COLO829 (cell line): ENCODE measurements around the gene STON2.

Experiments
- DNase-seq: peaks from one replicate; pipeline ENCODE4 v3.0.0; 2012; ENCODE audit warnings: low spot score

Gene STON2

DNA sequence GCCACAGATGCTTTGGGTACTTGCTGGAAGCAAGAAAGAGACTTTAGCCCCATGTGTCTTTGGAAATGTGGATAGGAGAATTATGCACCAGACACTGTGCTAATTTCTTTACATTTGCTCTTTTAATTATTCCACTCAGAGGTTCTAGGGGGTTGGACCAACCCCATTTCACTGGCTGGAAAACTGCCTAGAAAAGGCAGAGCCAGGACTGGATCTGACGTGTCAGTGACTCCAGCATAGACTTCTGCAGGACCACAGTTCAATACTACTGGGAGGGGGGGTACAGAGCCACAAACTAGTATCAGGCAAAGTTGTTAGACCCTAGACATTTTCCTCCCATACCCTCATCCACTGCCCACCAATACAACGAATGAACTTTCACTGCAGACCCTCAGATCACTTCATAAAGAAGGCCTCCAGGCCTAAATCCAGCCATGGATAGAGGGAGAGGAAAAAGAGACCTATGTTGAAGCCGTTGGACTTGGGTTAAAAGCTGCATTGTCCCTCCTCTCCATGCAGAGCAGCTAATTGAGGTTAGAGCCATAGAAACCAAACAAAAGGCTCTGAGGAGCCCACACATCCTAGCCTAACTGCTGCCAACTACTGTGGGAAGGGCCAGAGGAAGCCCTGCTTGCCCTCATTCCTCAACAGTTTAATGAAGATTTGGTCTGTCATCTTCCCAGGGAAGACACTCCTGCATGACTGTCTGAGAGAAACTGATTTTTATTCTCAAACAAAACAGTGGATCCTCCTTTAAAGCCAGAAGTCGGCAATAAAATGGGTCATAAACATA lies 68.7 kb downstream of the STON2 start:
- DNase-seq, result peak; percentile 32

DNA sequence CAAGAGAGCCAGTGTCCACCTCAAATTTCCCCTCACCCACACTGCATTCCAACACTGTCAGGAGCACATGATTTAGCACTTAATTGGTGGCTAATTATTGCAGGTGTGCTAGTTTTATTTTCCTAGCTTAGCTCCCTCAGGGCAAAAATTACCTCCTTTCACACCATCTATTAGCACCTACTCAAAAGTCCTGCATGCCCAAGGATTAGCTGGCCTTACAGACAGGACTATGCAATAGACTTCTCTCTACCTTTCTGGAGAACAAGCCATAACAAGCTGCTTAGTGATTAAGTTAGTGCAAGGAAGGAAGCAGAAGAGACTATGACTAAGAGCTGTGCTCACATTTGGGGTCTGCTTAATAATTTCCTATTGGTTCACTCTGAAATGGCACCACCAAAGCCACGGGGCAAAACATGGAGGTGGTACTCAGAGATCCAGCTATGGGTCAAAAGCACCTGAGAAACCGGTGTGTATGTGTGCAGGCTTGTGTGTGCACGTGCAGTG lies 69.5 kb downstream of the STON2 start:
- DNase-seq, result no peak

GRCh38 chr14:81329640-81330381 lies 70.3 kb downstream of the STON2 start:
- no peak for DNase-seq

DNA sequence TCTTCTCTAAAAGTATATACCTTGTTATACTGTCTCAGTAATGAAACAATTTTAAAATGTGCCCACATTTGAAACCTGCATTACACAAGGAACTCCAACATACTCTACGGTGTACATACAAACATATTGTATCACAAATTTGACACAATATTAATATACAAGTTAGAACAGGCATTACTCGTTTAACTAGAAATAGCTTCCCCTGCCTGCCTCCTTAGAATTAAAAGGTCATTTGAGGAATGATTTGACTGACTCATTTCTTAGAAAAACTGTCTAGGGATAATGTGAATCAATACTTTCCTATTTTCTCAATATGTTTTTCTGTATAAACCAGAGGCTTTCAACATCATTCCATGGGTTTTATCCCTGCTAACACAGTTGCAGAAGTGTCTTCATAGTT lies 73.7 kb downstream of the STON2 start:
- DNase-seq, result no peak

DNA sequence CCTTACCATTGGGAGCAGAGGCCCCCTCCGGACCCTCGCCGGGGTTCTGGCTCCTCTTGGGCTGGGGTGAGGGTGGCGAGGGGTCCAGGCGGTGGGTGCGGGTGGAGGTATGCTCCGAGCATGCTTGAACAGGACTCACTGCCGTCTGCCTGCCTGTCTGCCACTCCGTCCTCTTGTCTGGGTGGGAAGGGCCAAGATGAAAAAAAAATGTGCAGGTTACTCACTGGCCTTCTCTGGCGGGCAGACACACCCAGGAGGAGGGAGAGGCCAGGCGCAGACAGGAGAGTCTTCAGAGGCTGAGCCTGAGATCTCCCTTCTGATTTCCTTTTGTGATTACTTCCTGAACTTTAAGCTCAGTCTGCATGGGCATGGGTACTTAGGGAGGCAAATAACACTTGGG lies 76.1 kb downstream of the STON2 start:
- DNase-seq, result peak; percentile 31

GRCh38 chr14:81323093-81323492 lies 77.0 kb downstream of the STON2 start:
- no peak for DNase-seq

- DNase-seq, result no peak
Measured at GRCh38 chr14:81319946-81320345, 80.2 kb downstream of the STON2 start.

DNA sequence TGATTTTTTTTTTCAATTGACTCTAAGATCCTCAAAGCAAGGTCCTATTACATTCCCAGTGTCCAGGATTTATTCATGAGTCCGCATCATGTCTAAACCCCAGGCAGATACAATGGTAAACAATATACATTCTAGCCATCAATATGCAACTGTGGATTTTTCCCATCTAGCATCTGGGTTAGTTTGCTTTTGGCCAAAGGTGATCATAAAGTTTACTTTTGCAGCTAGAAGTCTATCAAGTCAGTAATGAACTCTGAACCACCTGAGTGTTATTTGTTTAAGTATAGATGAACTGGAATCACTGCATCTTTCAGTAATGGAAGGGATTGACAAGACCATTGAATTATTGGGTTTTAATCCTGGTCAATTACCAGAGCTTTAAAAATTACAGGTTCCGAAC lies 80.8 kb downstream of the STON2 start:
- no peak for DNase-seq

DNA sequence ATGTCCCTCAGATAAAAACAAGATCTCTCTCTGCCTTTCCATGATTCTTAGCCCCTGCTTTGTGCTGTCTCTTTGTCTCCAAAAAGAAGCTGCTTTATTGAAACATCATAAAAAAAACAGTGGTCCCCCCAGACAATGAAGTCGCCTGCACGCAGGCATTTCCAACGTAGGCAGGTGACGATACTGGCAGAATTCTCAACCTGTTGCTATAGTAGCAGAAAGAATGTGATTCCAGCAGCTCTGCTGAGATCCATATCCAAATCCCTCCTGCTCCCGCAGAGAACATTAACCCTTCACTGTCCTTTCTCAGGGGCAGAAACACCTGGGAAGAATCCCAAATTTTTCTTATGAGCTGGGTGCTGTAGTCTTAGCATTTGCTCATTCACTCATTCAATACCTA lies 84.8 kb downstream of the STON2 start:
- DNase-seq, result no peak

DNA sequence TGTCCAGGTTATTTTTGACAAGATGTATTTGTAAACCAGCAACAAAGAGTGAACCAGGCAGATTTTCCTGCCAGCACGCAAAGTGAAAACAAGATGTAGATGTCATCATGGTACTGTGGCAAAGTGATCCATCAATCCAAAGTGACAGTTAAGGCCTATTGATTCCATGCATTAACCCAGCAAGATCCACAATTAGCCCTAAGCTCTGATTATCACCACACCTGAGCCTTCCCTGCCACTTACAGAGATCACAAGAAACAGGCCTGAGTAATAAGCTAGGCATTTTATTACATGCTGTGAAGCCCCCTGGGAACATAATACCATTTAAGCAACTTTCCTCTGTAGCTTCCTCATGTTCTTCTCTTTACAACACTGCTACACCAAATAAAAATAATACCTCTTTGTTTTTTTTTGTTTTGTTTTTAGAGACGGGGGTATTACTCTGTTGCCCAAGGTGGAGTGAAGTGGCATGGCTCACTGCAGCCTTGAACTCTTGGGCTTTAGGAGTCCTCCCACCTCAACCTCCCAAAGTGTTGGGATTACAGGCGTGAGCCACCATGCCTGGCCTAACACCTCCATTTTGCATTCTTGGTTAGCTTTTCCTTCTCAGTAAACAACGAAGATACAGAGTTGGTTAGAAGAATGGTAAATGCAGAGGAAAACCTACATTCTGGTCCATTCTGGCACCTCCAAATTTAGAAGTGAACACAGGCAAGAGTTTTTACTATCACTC lies 85.5 kb downstream of the STON2 start:
- DNase-seq, result no peak

DNA sequence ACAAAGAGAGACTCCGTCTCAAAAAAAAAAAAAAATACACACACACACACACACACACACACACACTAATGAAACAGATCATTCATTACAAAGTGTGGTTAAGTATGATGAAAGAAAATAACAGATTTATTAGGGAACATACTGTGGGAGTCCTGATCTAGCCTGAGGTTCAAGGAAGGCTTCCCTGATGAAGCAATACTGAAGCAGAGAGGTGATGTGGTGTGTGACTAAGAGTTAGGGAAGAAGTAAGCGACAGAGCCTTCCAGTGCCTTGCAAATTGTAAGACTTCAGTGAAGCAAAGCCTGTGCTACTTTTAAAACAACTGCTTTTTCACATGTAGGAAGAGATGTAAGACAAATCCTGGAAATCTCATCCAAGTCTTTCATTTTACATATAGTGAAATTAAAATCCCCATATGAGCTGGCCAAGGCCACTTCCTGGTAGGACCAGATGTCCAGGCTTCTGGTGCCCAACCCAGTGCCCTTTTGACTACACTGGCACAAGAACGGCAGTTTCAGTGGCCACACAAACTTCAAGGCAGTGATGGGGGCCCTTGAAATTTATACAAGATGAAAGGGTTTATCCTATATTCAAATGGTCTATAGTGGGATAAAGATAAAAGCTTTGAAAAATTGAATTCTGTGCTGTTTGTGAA lies 86.2 kb downstream of the STON2 start:
- no peak for DNase-seq

GRCh38 chr14:81313200-81313599 lies 86.9 kb downstream of the STON2 start:
- DNase-seq, result no peak

GRCh38 chr14:81312289-81312876 lies 87.7 kb downstream of the STON2 start:
- no peak for DNase-seq

DNA sequence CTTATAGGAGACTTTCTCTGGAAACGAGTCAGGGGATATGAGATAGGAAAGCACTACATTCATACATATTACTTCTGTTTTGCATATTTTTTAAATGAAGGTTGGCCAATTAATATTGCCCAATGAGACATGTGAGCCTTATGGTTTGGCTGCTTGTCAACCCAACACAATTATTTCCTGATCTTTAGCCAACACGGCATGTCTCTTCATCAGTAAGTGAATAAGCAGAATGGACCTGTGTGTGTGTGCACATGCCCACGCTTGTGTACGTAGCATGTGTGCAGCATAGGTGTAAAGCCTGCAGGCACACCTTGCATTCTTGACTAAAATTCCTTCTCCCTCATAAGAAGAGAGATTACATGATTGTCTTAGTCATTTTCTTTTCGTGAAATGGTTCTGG lies 88.3 kb downstream of the STON2 start:
- DNase-seq, result no peak

DNA sequence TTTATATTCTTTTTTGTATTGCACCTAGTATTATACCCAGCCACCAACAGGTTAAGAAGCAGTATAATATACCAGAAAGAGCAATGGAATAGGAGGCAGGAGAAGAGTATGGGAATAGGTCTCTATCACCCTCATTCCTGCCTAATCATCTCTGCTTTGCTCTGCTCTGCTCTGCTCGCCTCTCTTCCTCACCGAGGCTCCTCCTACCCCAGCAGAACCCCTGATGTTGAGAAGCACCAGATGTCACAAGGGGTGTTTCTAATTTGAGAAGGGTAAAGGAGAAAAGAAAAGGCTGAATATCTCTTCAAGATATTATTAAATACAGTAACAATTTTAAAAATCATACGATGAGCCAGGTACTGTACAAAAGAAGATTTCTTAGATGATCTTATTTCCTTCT lies 89.0 kb downstream of the STON2 start:
- no peak for DNase-seq

- DNase-seq, result no peak
Measured at GRCh38 chr14:81310606-81311005, 89.5 kb downstream of the STON2 start.

GRCh38 chr14:81309511-81309910 lies 90.6 kb downstream of the STON2 start:
- no peak for DNase-seq

DNA sequence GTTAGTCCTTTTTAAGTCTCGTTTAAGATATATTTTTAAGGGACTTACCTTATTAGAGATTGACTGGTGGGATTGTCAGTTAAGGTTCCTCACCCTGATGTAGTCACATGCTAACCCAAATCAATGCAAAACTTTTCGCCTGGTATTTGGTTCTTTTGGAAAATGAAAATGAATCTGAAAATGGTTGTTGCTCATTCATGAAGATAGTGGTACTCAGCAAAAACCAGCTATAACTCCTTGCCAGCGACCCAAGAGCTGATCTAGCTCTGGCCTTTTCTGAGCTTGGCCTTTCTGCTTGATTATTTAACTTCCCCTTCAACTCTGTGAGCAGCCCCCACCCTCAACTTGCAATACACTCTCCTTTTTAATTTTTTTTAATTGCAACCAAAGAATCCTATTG lies 94.4 kb downstream of the STON2 start:
- no peak for DNase-seq

GRCh38 chr14:81305065-81305464 lies 95.1 kb downstream of the STON2 start:
- no peak for DNase-seq

GRCh38 chr14:81303258-81303935 lies 96.7 kb downstream of the STON2 start:
- no peak for DNase-seq

- no peak for DNase-seq
Measured at GRCh38 chr14:81302638-81303037, 97.5 kb downstream of the STON2 start.
